Measurements from ENCODE around the gene SUFU.
"Not testable (repeated sequence)": the region's sequence is repeated elsewhere in the genome, so short reads cannot be mapped to it uniquely, and the experiment has no call there.

SUFU gene

GRCh38 chr10:102484021-102484420, 19.8 kb upstream of the SUFU start:
- no peak for DNase-seq

- DNase-seq = no peak
Observed at GRCh38 chr10:102485093-102485784, 18.5 kb upstream of the SUFU start.

GRCh38 chr10:102491136-102491535, 12.6 kb upstream of the SUFU start:
- DNase-seq = no peak

- no peak for DNase-seq
Observed at GRCh38 chr10:102492344-102492939, 11.3 kb upstream of the SUFU start.

GRCh38 chr10:102492983-102493382, 10.8 kb upstream of the SUFU start:
- DNase-seq = no peak

GRCh38 chr10:102493771-102494170, 10.0 kb upstream of the SUFU start:
- no peak for DNase-seq

GRCh38 chr10:102497545-102497944, 6.2 kb upstream of the SUFU start:
- no peak for DNase-seq

GRCh38 chr10:102499356-102499755, 4.4 kb upstream of the SUFU start:
- no peak for DNase-seq

- DNase-seq = not testable (repeated sequence)
Observed at GRCh38 chr10:102500686-102501085, 3.1 kb upstream of the SUFU start.

GRCh38 chr10:102501201-102502028, 2.4 kb upstream of the SUFU start:
- no peak for DNase-seq

GRCh38 chr10:102502029-102502336, 1.8 kb upstream of the SUFU start:
- DNase-seq = peak; percentile 95

- DNase-seq = peak; percentile 97
Observed at GRCh38 chr10:102502337-102503151, 1.2 kb upstream of the SUFU start, which contains the start of gene ACTR1A. Gene ACTR1A, minus strand, starts transcription at chr10:102502712. Its CDS starts 65 bp downstream, at chr10:102502647.

- DNase-seq = no peak
Observed at GRCh38 chr10:102504179-102504975, 605 bp downstream of the SUFU start.

GRCh38 chr10:102504976-102505300, 1.2 kb downstream of the SUFU start:
- no peak for DNase-seq

GRCh38 chr10:102505462-102506115, 1.8 kb downstream of the SUFU start:
- no peak for DNase-seq

- DNase-seq = no peak
Observed at GRCh38 chr10:102507521-102507920, 3.7 kb downstream of the SUFU start.

GRCh38 chr10:102508506-102508905, 4.7 kb downstream of the SUFU start:
- DNase-seq = no peak

- no peak for DNase-seq
Observed at GRCh38 chr10:102509387-102509786, 5.6 kb downstream of the SUFU start.

- no peak for DNase-seq
Observed at GRCh38 chr10:102511583-102512274, 8.0 kb downstream of the SUFU start.

GRCh38 chr10:102514487-102515311, 10.9 kb downstream of the SUFU start:
- DNase-seq = no peak

All from NCI-H1092 (cell line).